ENCODE results near the gene CX3CR1. TPM values are rescaled to one million over a fixed set of nuclear protein-coding genes. Genes with fewer than 3 reads are reported as not detected.

CX3CR1 gene
- total and polyA plus RNA-seq, 7 donors = 0.10 to 0.68 (median 0.28) TPM; not detected in 2

- H3K4me1 ChIP-seq = peaks cover 0 to 7% (median 3%) of the 10 kb centered on the region in 4 donors
- no peaks in the 10 kb centered on the region for H3K36me3 ChIP-seq
- no peak for TF ChIP-seq CTCF (IDR thresholded peaks at IDR 0.05)
- no peak for TF ChIP-seq POLR2A (IDR thresholded peaks at IDR 0.05)
- TF ChIP-seq POLR2AphosphoS5 (IDR thresholded peaks at IDR 0.05) = no peak
- no peak for TF ChIP-seq EP300 (IDR thresholded peaks at IDR 0.05)
- no peak for DNase-seq
- no peaks in the 10 kb centered on the region for H3K27me3 ChIP-seq
- H3K9me3 ChIP-seq = no peaks in the 10 kb centered on the region
- intact Hi-C loops (cut with DNase I) = no loop called here
- H3K4me3 ChIP-seq = no peak overlapping the region
- no peak overlapping the region for H3K27ac ChIP-seq
These were observed 3.1 kb downstream of the CX3CR1 start for GRCh38 chr3:39276746-39277145.

GRCh38 chr3:39275963-39276593, 3.8 kb downstream of the CX3CR1 start:
- Histone ChIP-seq H3K27me3 (no peaks in the 10 kb centered on the region), H3K4me1 (peaks cover 0 to 7% (median 3%) of the 10 kb centered on the region in 4 donors), H3K9me3 (no peaks in the 10 kb centered on the region), H3K27ac (no peak overlapping the region), H3K36me3 (no peaks in the 10 kb centered on the region), H3K4me3 (no peak overlapping the region)
- DNase-seq = no peak
- TF ChIP-seq EP300 (IDR thresholded peaks at IDR 0.05) = no peak
- TF ChIP-seq POLR2A (IDR thresholded peaks at IDR 0.05) = no peak
- no peak for TF ChIP-seq POLR2AphosphoS5 (IDR thresholded peaks at IDR 0.05)
- no peak for TF ChIP-seq CTCF (IDR thresholded peaks at IDR 0.05)
- WGBS, 2 donors = 64 to 82% methylated on average over 3 of the region's 3 CpGs
- intact Hi-C loops (cut with DNase I) = no loop called here

- intact Hi-C loops (cut with DNase I) = no loop called here
- no peak for DNase-seq
- 41 to 69% methylated on average over 3 of the region's 3 CpGs for WGBS, 2 donors
- TF ChIP-seq CTCF (IDR thresholded peaks at IDR 0.05) (no peak), POLR2A (IDR thresholded peaks at IDR 0.05) (no peak), POLR2AphosphoS5 (IDR thresholded peaks at IDR 0.05) (no peak), EP300 (IDR thresholded peaks at IDR 0.05) (no peak)
- peaks cover 0 to 7% (median 3%) of the 10 kb centered on the region in 4 donors for H3K4me1 ChIP-seq
- H3K36me3 ChIP-seq = no peaks in the 10 kb centered on the region
- H3K9me3 ChIP-seq = no peaks in the 10 kb centered on the region
- H3K27me3 ChIP-seq = no peaks in the 10 kb centered on the region
- no peak overlapping the region for H3K4me3 ChIP-seq
- no peak overlapping the region for H3K27ac ChIP-seq
These were observed 4.8 kb downstream of the CX3CR1 start for GRCh38 chr3:39275052-39275451.

GRCh38 chr3:39273119-39273518, 6.7 kb downstream of the CX3CR1 start:
- Histone ChIP-seq H3K36me3 (no peaks in the 10 kb centered on the region), H3K9me3 (no peaks in the 10 kb centered on the region), H3K4me3 (no peak overlapping the region), H3K27me3 (no peaks in the 10 kb centered on the region), H3K27ac (no peak overlapping the region), H3K4me1 (peaks cover 0 to 7% (median 3%) of the 10 kb centered on the region in 4 donors)
- intact Hi-C loops (cut with DNase I) = no loop called here
- DNase-seq = no peak
- 66 to 71% methylated on average over 3 of the region's 3 CpGs for WGBS, 2 donors
- no peak for TF ChIP-seq POLR2AphosphoS5 (IDR thresholded peaks at IDR 0.05)
- TF ChIP-seq POLR2A (IDR thresholded peaks at IDR 0.05) = no peak
- no peak for TF ChIP-seq CTCF (IDR thresholded peaks at IDR 0.05)
- TF ChIP-seq EP300 (IDR thresholded peaks at IDR 0.05) = no peak

GRCh38 chr3:39272191-39272590, 7.6 kb downstream of the CX3CR1 start:
- no peak for TF ChIP-seq POLR2A (IDR thresholded peaks at IDR 0.05)
- TF ChIP-seq POLR2AphosphoS5 (IDR thresholded peaks at IDR 0.05) = no peak
- no peak for TF ChIP-seq CTCF (IDR thresholded peaks at IDR 0.05)
- TF ChIP-seq EP300 (IDR thresholded peaks at IDR 0.05) = no peak
- Histone ChIP-seq H3K27ac (no peak overlapping the region), H3K9me3 (no peaks in the 10 kb centered on the region), H3K4me1 (peaks cover 0 to 7% (median 3%) of the 10 kb centered on the region in 4 donors), H3K27me3 (no peaks in the 10 kb centered on the region), H3K36me3 (no peaks in the 10 kb centered on the region), H3K4me3 (no peak overlapping the region)
- DNase-seq = no peak
- intact Hi-C loops (cut with DNase I) = no loop called here
- WGBS, 2 donors = 65 to 66% methylated on average over 2 of the region's 2 CpGs
